Stimulated activated memory B cell treated with anti-CD40 and anti-IgM and Interleukin-4, amounts not matched to agents 10 μg/mL and 1 μg/mL and 100 μg/mL, for 72 hours (primary cell): ENCODE measurements around the gene CWF19L1.

Experiments
- ATAC-seq: fragments of 150-1000 bp; cut with Tn5 transposase; 2 replicates; pipeline ENCODE4 v1.10.0; 2021
- H3K27ac Mint-ChIP-seq: one replicate; pipeline ENCODE4 v1.8.0; 2022; ENCODE audit warnings: mild to moderate bottlenecking, mixed read lengths
- H3K27me3 Mint-ChIP-seq: one replicate; pipeline ENCODE4 v1.8.0; 2022; ENCODE audit warnings: mixed read lengths
- H3K36me3 Mint-ChIP-seq: one replicate; pipeline ENCODE4 v1.8.0; 2022; ENCODE audit warnings: mixed read lengths
- H3K4me1 Mint-ChIP-seq: one replicate; pipeline ENCODE4 v1.8.0; 2022; ENCODE audit warnings: mixed read lengths
- H3K4me3 Mint-ChIP-seq: one replicate; pipeline ENCODE4 v1.8.0; 2022; ENCODE audit warnings: mild to moderate bottlenecking, moderate library complexity, mixed read lengths
- H3K9me3 Mint-ChIP-seq: one replicate; pipeline ENCODE4 v1.8.0; 2022; ENCODE audit warnings: mixed read lengths

The CWF19L1 gene

GRCh38 chr10:100216006-100216405, 51.4 kb downstream of the CWF19L1 start:
- H3K27ac Mint-ChIP-seq, result no peak overlapping the region
- no peaks in the 10 kb centered on the region for H3K27me3 Mint-ChIP-seq
- H3K36me3 Mint-ChIP-seq, result peaks cover 74% of the 10 kb centered on the region

GRCh38 chr10:100209303-100209702, 58.1 kb downstream of the CWF19L1 start:
- H3K4me3 Mint-ChIP-seq, result no peak overlapping the region
- peaks cover 43% of the 10 kb centered on the region for H3K36me3 Mint-ChIP-seq
- H3K27me3 Mint-ChIP-seq, result no peaks in the 10 kb centered on the region
- no peak for ATAC-seq
- H3K9me3 Mint-ChIP-seq, result no peaks in the 10 kb centered on the region
- no peak overlapping the region for H3K27ac Mint-ChIP-seq
- H3K4me1 Mint-ChIP-seq, result no peaks in the 10 kb centered on the region

More at GRCh38 chr10:100216006-100216405, 51.4 kb downstream of the CWF19L1 start:
- H3K9me3 Mint-ChIP-seq, result no peaks in the 10 kb centered on the region
- H3K4me3 Mint-ChIP-seq, result no peak overlapping the region
- no peak for ATAC-seq
- peaks cover 5% of the 10 kb centered on the region for H3K4me1 Mint-ChIP-seq

- no peak for ATAC-seq
- no peak overlapping the region for H3K27ac Mint-ChIP-seq
- H3K9me3 Mint-ChIP-seq, result no peaks in the 10 kb centered on the region
- H3K27me3 Mint-ChIP-seq, result no peaks in the 10 kb centered on the region
- H3K4me1 Mint-ChIP-seq, result no peaks in the 10 kb centered on the region
- H3K4me3 Mint-ChIP-seq, result no peak overlapping the region
- peaks cover 44% of the 10 kb centered on the region for H3K36me3 Mint-ChIP-seq
Observed at GRCh38 chr10:100208276-100208675, 59.2 kb downstream of the CWF19L1 start.

GRCh38 chr10:100204370-100204769, 63.1 kb downstream of the CWF19L1 start:
- Mint-ChIP-seq H3K27me3 (no peaks in the 10 kb centered on the region), H3K36me3 (peaks cover 39% of the 10 kb centered on the region), H3K9me3 (no peaks in the 10 kb centered on the region), H3K4me3 (no peak overlapping the region), H3K27ac (no peak overlapping the region), H3K4me1 (no peaks in the 10 kb centered on the region)
- no peak for ATAC-seq

- Mint-ChIP-seq H3K9me3 (no peaks in the 10 kb centered on the region), H3K4me1 (no peaks in the 10 kb centered on the region), H3K27ac (no peak overlapping the region), H3K27me3 (no peaks in the 10 kb centered on the region), H3K4me3 (no peak overlapping the region), H3K36me3 (peaks cover 58% of the 10 kb centered on the region)
- no peak for ATAC-seq
Observed at GRCh38 chr10:100201549-100201948, 65.9 kb downstream of the CWF19L1 start.

GRCh38 chr10:100194711-100195110, 72.7 kb downstream of the CWF19L1 start:
- ATAC-seq, result no peak
- no peaks in the 10 kb centered on the region for H3K27me3 Mint-ChIP-seq
- H3K4me1 Mint-ChIP-seq, result no peaks in the 10 kb centered on the region
- no peak overlapping the region for H3K4me3 Mint-ChIP-seq
- H3K9me3 Mint-ChIP-seq, result no peaks in the 10 kb centered on the region
- H3K27ac Mint-ChIP-seq, result no peak overlapping the region
- peaks cover 54% of the 10 kb centered on the region for H3K36me3 Mint-ChIP-seq

GRCh38 chr10:100192350-100192749, 75.1 kb downstream of the CWF19L1 start:
- no peak for ATAC-seq
- Mint-ChIP-seq H3K4me1 (peaks cover 8% of the 10 kb centered on the region), H3K4me3 (no peak overlapping the region), H3K27me3 (no peaks in the 10 kb centered on the region), H3K9me3 (no peaks in the 10 kb centered on the region), H3K27ac (no peak overlapping the region), H3K36me3 (peaks cover 40% of the 10 kb centered on the region)

- Mint-ChIP-seq H3K4me3 (peak overlapping the region; percentile 93), H3K36me3 (peaks cover 33% of the 10 kb centered on the region), H3K4me1 (peaks cover 47% of the 10 kb centered on the region), H3K27me3 (no peaks in the 10 kb centered on the region), H3K9me3 (no peaks in the 10 kb centered on the region), H3K27ac (peak overlapping the region; percentile 97)
- peak; percentile 79 for ATAC-seq
Observed at GRCh38 chr10:100186253-100187212, 80.9 kb downstream of the CWF19L1 start.

GRCh38 chr10:100185364-100186252, 81.8 kb downstream of the CWF19L1 start, which contains the start of gene ERLIN1:
Gene ERLIN1 (minus strand): TSS chr10:100186029. CDS start chr10:100185626, 403 bp downstream.
- Mint-ChIP-seq H3K9me3 (no peaks in the 10 kb centered on the region), H3K4me1 (peaks cover 47% of the 10 kb centered on the region), H3K4me3 (peak within 1 kb of the TSS; percentile 93), H3K27me3 (no peaks in the 10 kb centered on the region), H3K36me3 (peaks cover 25% of the 10 kb centered on the region), H3K27ac (peak within 1 kb of the TSS; percentile 97)
- peak; percentile 97 for ATAC-seq

- Mint-ChIP-seq H3K36me3 (peaks cover 30% of the 10 kb centered on the region), H3K4me3 (peak overlapping the region; percentile 93), H3K27me3 (no peaks in the 10 kb centered on the region), H3K9me3 (no peaks in the 10 kb centered on the region), H3K4me1 (peaks cover 54% of the 10 kb centered on the region), H3K27ac (peak overlapping the region; percentile 97)
- no peak for ATAC-seq
Observed at GRCh38 chr10:100184840-100185239, 82.6 kb downstream of the CWF19L1 start.

GRCh38 chr10:100184426-100184825, 83.0 kb downstream of the CWF19L1 start:
- Mint-ChIP-seq H3K27ac (peak overlapping the region; percentile 97), H3K9me3 (no peaks in the 10 kb centered on the region), H3K36me3 (peaks cover 30% of the 10 kb centered on the region), H3K27me3 (no peaks in the 10 kb centered on the region), H3K4me1 (peaks cover 54% of the 10 kb centered on the region), H3K4me3 (peak overlapping the region; percentile 93)
- no peak for ATAC-seq

- Mint-ChIP-seq H3K27me3 (no peaks in the 10 kb centered on the region), H3K27ac (no peak overlapping the region), H3K4me1 (peaks cover 54% of the 10 kb centered on the region), H3K9me3 (no peaks in the 10 kb centered on the region), H3K36me3 (peaks cover 31% of the 10 kb centered on the region), H3K4me3 (no peak overlapping the region)
- no peak for ATAC-seq
Observed at GRCh38 chr10:100183481-100183880, 84.0 kb downstream of the CWF19L1 start.

GRCh38 chr10:100182908-100183307, 84.5 kb downstream of the CWF19L1 start:
- Mint-ChIP-seq H3K9me3 (no peaks in the 10 kb centered on the region), H3K27ac (no peak overlapping the region), H3K4me1 (peaks cover 52% of the 10 kb centered on the region), H3K36me3 (peaks cover 37% of the 10 kb centered on the region), H3K27me3 (no peaks in the 10 kb centered on the region), H3K4me3 (no peak overlapping the region)
- ATAC-seq, result no peak
